Nephron (organoid): ENCODE measurements around the gene MRTFA.

Source experiments
- H3K27ac Mint-ChIP-seq, 3 experiments: 2 replicates each; pipeline ENCODE4 v1.8.0; 2020; ENCODE audit warnings: mixed read lengths in 3 of 3, mild to moderate bottlenecking in 2 of 3, moderate library complexity in 1 of 3
- H3K27me3 Mint-ChIP-seq: 2 replicates; pipeline ENCODE4 v1.8.0; 2021; ENCODE audit warnings: low read depth, mild to moderate bottlenecking, moderate library complexity, mixed read lengths
- H3K36me3 Mint-ChIP-seq: 2 replicates; pipeline ENCODE4 v1.8.0; 2020; ENCODE audit warnings: low read depth, mixed read lengths
- H3K4me1 Mint-ChIP-seq: 2 replicates; pipeline ENCODE4 v1.8.0; 2020; ENCODE audit warnings: mixed read lengths
- H3K4me3 Mint-ChIP-seq, 3 experiments: 2 replicates each; pipeline ENCODE4 v1.8.0; 2020; ENCODE audit warnings: mild to moderate bottlenecking in 3 of 3, mixed read lengths in 3 of 3, moderate library complexity in 2 of 3
- H3K9me3 Mint-ChIP-seq: 2 replicates; pipeline ENCODE4 v1.8.0; 2020; ENCODE audit warnings: mixed read lengths
- TF ChIP-seq, protein P1 (sequence below), 3 experiments: fragments of 200-600 bp; sonication (generic); IDR thresholded peaks; one replicate each; pipeline ENCODE4 v1.5.0; 2021; ENCODE audit warnings: antibody characterized with exemption in 3 of 3; ENCODE audit not compliant: unreplicated experiment in 3 of 3

Gene MRTFA

DNA sequence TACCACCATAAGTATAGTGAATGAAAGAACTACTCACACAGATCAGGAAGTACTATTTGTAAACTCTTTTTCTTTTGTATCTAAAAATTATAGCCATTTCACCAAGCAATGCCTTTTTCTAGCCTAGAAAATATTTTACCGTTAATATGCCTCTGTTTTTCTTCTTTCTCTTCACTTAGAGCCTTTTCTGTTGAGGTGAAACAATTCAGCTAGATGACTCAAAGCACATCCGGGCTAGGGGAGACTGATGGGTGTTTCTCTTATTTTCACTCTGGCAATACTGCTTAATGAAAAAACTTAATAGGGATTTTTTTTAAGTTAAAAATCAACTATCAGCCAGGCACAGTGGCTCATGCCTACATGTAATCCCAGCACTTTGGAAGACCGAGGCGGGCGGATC lies 172.8 kb downstream of the MRTFA start:
- peaks cover 21% of the 10 kb centered on the region for H3K36me3 Mint-ChIP-seq
- TF ChIP-seq, protein P1, sequence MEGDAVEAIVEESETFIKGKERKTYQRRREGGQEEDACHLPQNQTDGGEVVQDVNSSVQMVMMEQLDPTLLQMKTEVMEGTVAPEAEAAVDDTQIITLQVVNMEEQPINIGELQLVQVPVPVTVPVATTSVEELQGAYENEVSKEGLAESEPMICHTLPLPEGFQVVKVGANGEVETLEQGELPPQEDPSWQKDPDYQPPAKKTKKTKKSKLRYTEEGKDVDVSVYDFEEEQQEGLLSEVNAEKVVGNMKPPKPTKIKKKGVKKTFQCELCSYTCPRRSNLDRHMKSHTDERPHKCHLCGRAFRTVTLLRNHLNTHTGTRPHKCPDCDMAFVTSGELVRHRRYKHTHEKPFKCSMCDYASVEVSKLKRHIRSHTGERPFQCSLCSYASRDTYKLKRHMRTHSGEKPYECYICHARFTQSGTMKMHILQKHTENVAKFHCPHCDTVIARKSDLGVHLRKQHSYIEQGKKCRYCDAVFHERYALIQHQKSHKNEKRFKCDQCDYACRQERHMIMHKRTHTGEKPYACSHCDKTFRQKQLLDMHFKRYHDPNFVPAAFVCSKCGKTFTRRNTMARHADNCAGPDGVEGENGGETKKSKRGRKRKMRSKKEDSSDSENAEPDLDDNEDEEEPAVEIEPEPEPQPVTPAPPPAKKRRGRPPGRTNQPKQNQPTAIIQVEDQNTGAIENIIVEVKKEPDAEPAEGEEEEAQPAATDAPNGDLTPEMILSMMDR (IDR thresholded peaks at IDR 0.05; ENCODE audit: unreplicated experiment in 3 of 3) = no peak
- H3K4me1 Mint-ChIP-seq = peaks cover 42% of the 10 kb centered on the region
- H3K27ac Mint-ChIP-seq = peak overlapping the region in 1 of 3 experiments; percentile 16
- no peaks in the 10 kb centered on the region for H3K9me3 Mint-ChIP-seq
- no peak overlapping the region for H3K4me3 Mint-ChIP-seq
- H3K27me3 Mint-ChIP-seq = no peaks in the 10 kb centered on the region

DNA sequence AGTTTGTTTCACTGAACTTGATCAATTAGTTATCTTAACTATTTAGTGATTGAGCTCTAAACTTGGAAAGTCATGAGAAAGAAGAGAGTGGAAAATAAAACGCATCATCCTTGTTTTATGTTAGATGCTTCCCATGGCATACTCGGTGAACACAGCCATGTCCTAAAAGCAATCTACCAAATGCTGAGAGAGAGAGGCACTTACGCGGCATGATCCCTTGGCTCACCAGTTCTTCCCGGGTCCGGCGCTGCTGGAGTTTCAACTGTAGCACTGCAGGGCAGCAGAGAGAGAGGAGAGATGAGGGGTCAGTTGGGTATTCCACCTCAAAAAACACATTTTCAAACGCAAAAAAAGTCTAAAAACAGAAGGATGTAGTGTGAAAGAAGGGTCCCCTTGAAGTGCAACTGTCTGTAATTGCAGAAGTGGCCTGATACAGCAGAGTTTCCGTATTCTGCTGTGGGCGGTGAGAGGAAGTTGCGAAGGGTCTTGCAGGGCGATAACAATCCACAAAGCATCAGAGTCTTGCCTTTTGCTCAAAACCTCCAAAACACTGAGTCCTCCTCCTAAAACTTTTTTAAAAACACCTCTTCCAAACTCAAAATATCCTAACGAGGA lies 173.4 kb downstream of the MRTFA start:
- Mint-ChIP-seq H3K9me3 (no peaks in the 10 kb centered on the region), H3K36me3 (peaks cover 21% of the 10 kb centered on the region), H3K27me3 (no peaks in the 10 kb centered on the region), H3K4me3 (no peak overlapping the region), H3K4me1 (peaks cover 40% of the 10 kb centered on the region), H3K27ac (peak overlapping the region in 1 of 3 experiments; percentile 16)
- TF ChIP-seq, protein P1 (IDR thresholded peaks at IDR 0.05; ENCODE audit: unreplicated experiment in 3 of 3) = no peak

DNA sequence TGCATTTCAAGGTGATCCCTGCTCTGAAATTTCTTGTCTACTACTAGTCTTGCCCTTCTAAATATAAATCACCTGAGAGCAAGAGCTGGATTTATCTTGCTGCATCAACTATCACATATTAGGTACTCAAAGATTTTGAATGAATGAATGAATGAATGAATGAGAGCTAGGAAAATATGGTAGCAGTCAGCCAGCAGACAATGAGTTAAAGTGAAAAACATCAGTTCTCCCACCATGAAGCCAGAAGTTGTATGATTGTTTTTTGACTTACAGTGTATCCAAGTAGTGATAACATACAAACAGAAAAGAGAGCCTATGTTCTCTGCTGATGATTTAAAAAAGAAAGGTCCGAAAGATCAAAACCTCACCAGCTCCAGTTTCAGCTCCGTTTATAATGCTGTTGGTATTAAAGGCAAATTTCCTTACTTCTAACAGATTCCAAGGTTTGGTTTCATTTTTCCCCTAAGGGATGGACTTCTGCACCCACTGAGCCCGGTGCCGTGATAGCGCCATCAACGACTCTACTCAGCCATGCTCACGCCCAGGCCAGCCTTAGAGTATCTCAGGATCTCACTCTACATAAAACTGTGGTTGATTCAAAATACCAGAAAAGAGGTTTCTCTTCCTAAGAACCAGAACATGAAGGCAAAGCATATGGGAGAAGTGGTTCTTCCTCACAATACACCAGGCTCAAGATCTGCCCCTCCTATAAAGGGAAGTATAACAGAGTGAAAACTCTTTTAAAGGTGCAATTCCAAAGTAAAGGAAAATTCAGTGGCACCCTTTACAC lies 174.1 kb downstream of the MRTFA start:
- Mint-ChIP-seq H3K36me3 (peaks cover 21% of the 10 kb centered on the region), H3K4me1 (peaks cover 36% of the 10 kb centered on the region), H3K27me3 (no peaks in the 10 kb centered on the region), H3K27ac (no peak overlapping the region), H3K9me3 (no peaks in the 10 kb centered on the region), H3K4me3 (no peak overlapping the region)
- TF ChIP-seq, protein P1 (IDR thresholded peaks at IDR 0.05; ENCODE audit: unreplicated experiment in 3 of 3) = no peak

DNA sequence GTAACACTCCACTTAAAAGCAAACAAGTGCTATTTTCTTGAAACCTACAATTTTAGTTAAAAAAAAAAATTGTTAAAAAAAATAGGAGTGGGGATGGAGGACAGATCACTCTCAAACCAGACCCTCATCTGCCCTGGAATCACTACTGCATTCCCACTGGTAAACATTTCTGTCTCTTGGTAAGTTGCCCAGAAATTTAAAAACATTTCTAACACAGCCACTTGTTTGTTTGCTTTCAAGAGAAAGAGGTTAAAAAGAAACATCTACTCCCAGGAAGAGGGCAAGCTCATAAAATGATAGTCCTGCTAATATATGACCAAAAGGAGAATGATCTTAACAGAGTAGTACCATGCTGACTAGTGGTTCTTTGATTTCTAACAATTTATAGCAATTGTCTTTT lies 182.8 kb downstream of the MRTFA start:
- Mint-ChIP-seq H3K4me1 (peaks cover 29% of the 10 kb centered on the region), H3K27me3 (no peaks in the 10 kb centered on the region), H3K27ac (no peak overlapping the region), H3K36me3 (peaks cover 3% of the 10 kb centered on the region), H3K4me3 (no peak overlapping the region), H3K9me3 (no peaks in the 10 kb centered on the region)
- TF ChIP-seq, protein P1 (IDR thresholded peaks at IDR 0.05; ENCODE audit: unreplicated experiment in 3 of 3) = no peak

DNA sequence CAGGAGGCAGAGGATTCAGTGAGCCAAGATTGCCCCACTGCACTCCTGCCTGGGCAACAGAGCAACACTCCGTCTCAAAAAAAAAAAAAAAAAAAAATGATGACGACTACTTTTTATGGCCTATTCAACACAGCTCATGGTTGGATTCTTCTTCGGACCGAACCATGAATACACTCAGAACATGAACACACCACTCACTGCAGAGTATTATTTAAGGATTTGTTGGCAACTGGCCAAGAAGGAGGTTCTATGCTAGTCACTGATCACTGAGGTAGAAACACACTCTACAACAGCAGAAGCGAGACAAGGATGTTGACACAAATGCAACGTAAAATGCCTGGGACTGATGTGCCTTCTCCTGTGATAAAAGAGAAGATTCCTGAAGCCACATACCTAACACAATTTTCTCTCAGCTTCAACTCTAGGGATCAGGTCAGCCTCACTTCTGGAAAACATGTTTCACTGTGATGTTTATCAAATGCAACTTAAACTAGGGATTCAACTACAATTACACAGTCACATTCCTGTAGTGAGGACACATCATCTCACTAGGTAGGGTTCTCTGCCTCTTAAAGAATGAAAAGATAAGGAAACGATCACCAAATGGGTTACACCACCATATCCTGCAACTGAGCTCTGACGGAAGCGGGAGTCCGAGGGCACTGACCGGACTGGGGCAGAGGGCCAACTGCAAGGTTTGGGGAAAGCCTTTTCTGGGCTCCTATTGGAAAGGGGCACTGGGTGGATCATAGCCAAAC lies 183.6 kb downstream of the MRTFA start:
- Mint-ChIP-seq H3K9me3 (no peaks in the 10 kb centered on the region), H3K4me3 (no peak overlapping the region), H3K36me3 (peaks cover 3% of the 10 kb centered on the region), H3K27me3 (no peaks in the 10 kb centered on the region), H3K27ac (peak overlapping the region in 1 of 3 experiments; percentile 9), H3K4me1 (peaks cover 28% of the 10 kb centered on the region)
- TF ChIP-seq, protein P1 (IDR thresholded peaks at IDR 0.05; ENCODE audit: unreplicated experiment in 3 of 3) = no peak
